ENCODE results near the gene TLE4. TPM values are rescaled to one million over a fixed set of nuclear protein-coding genes. Genes with fewer than 3 reads are reported as not detected.

TLE4 gene
- total and polyA plus RNA-seq, 2 experiments from 2014 or later: 45.8 to 72.9 TPM

DNA sequence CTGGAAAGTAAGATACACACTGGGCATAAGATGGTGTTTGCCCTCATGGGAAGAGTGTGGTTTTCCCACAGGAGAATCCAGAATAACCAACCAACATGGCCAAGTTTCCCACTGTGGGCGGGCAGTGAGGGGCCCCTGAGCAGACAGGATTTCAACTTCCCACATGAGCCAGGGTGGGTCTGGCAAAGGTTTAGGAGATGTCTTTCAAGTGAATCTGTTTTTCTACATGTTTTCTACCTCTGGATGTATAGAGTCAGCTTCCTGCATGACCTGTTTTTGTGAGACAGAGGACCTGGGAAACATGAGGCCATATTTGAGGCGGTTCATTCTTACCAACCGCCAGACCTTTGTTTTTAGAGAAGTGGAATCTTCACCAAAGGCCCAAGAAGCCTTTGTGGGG, 100.5 kb downstream of the TLE4 start:
- no peak for DNase-seq (ENCODE audit: low spot score)
- TF ChIP-seq ZNF114 (CRISPR knock-in tag; IDR thresholded peaks at IDR 0.05): no peak
- no peak for TF ChIP-seq NANOG (IDR thresholded peaks at IDR 0.05; ENCODE audit: borderline replicate concordance)
- TF ChIP-seq, protein P1, sequence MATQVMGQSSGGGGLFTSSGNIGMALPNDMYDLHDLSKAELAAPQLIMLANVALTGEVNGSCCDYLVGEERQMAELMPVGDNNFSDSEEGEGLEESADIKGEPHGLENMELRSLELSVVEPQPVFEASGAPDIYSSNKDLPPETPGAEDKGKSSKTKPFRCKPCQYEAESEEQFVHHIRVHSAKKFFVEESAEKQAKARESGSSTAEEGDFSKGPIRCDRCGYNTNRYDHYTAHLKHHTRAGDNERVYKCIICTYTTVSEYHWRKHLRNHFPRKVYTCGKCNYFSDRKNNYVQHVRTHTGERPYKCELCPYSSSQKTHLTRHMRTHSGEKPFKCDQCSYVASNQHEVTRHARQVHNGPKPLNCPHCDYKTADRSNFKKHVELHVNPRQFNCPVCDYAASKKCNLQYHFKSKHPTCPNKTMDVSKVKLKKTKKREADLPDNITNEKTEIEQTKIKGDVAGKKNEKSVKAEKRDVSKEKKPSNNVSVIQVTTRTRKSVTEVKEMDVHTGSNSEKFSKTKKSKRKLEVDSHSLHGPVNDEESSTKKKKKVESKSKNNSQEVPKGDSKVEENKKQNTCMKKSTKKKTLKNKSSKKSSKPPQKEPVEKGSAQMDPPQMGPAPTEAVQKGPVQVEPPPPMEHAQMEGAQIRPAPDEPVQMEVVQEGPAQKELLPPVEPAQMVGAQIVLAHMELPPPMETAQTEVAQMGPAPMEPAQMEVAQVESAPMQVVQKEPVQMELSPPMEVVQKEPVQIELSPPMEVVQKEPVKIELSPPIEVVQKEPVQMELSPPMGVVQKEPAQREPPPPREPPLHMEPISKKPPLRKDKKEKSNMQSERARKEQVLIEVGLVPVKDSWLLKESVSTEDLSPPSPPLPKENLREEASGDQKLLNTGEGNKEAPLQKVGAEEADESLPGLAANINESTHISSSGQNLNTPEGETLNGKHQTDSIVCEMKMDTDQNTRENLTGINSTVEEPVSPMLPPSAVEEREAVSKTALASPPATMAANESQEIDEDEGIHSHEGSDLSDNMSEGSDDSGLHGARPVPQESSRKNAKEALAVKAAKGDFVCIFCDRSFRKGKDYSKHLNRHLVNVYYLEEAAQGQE (IDR thresholded peaks at IDR 0.05; ENCODE audit: unreplicated experiment): no peak
- TF ChIP-seq, protein P2, sequence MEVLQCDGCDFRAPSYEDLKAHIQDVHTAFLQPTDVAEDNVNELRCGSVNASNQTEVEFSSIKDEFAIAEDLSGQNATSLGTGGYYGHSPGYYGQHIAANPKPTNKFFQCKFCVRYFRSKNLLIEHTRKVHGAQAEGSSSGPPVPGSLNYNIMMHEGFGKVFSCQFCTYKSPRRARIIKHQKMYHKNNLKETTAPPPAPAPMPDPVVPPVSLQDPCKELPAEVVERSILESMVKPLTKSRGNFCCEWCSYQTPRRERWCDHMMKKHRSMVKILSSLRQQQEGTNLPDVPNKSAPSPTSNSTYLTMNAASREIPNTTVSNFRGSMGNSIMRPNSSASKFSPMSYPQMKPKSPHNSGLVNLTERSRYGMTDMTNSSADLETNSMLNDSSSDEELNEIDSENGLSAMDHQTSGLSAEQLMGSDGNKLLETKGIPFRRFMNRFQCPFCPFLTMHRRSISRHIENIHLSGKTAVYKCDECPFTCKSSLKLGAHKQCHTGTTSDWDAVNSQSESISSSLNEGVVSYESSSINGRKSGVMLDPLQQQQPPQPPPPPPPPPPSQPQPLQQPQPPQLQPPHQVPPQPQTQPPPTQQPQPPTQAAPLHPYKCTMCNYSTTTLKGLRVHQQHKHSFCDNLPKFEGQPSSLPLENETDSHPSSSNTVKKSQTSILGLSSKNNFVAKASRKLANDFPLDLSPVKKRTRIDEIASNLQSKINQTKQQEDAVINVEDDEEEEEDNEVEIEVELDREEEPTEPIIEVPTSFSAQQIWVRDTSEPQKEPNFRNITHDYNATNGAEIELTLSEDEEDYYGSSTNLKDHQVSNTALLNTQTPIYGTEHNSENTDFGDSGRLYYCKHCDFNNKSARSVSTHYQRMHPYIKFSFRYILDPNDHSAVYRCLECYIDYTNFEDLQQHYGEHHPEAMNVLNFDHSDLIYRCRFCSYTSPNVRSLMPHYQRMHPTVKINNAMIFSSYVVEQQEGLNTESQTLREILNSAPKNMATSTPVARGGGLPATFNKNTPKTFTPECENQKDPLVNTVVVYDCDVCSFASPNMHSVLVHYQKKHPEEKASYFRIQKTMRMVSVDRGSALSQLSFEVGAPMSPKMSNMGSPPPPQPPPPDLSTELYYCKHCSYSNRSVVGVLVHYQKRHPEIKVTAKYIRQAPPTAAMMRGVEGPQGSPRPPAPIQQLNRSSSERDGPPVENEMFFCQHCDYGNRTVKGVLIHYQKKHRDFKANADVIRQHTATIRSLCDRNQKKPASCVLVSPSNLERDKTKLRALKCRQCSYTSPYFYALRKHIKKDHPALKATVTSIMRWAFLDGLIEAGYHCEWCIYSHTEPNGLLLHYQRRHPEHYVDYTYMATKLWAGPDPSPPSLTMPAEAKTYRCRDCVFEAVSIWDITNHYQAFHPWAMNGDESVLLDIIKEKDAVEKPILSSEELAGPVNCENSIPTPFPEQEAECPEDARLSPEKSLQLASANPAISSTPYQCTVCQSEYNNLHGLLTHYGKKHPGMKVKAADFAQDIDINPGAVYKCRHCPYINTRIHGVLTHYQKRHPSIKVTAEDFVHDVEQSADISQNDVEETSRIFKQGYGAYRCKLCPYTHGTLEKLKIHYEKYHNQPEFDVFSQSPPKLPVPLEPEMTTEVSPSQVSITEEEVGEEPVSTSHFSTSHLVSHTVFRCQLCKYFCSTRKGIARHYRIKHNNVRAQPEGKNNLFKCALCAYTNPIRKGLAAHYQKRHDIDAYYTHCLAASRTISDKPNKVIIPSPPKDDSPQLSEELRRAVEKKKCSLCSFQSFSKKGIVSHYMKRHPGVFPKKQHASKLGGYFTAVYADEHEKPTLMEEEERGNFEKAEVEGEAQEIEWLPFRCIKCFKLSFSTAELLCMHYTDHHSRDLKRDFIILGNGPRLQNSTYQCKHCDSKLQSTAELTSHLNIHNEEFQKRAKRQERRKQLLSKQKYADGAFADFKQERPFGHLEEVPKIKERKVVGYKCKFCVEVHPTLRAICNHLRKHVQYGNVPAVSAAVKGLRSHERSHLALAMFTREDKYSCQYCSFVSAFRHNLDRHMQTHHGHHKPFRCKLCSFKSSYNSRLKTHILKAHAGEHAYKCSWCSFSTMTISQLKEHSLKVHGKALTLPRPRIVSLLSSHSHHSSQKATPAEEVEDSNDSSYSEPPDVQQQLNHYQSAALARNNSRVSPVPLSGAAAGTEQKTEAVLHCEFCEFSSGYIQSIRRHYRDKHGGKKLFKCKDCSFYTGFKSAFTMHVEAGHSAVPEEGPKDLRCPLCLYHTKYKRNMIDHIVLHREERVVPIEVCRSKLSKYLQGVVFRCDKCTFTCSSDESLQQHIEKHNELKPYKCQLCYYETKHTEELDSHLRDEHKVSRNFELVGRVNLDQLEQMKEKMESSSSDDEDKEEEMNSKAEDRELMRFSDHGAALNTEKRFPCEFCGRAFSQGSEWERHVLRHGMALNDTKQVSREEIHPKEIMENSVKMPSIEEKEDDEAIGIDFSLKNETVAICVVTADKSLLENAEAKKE (CRISPR knock-in tag; IDR thresholded peaks at IDR 0.05): no peak
- TF ChIP-seq STAT1 (IDR thresholded peaks at IDR 0.05; ENCODE audit: unreplicated experiment): no peak
- H3K27me3 Mint-ChIP-seq (ENCODE audit: insufficient read depth, low read depth, poor library complexity): peaks cover 4% of the 10 kb centered on the region
- H3F3A ChIP-seq (replicated peaks; ENCODE audit: low read depth): no peaks in the 10 kb centered on the region
- no peak for ATAC-seq
- no peaks in the 10 kb centered on the region for H3K36me3 ChIP-seq (ENCODE audit: insufficient read depth)
- no peak overlapping the region for H3K4me2 ChIP-seq
- H3K79me2 ChIP-seq (replicated peaks; ENCODE audit: insufficient read depth): peaks cover 26% of the 10 kb centered on the region
- H3K27me3 ChIP-seq (ENCODE audit: insufficient read depth): no peaks in the 10 kb centered on the region
- no peak overlapping the region for H3K4me3 ChIP-seq
- no peaks in the 10 kb centered on the region for H4K20me1 ChIP-seq (replicated peaks; ENCODE audit: insufficient read depth)
- H3K36me3 Mint-ChIP-seq (ENCODE audit: low read depth): peaks cover 8% of the 10 kb centered on the region; the same call in 2 of the 3 replicates
- H3K27ac Mint-ChIP-seq: no peak overlapping the region
- H2AFZ ChIP-seq: no peak overlapping the region
- H3K9me3 Mint-ChIP-seq: no peaks in the 10 kb centered on the region
- H3K27ac ChIP-seq (ENCODE audit: low read depth): no peak overlapping the region
- H3K4me1 Mint-ChIP-seq: peaks cover 62% of the 10 kb centered on the region
- no peaks in the 10 kb centered on the region for H3K9me2 ChIP-seq (ENCODE audit: insufficient read depth)
- peaks cover 42% of the 10 kb centered on the region for H3K4me1 ChIP-seq (ENCODE audit: insufficient read depth)
- H3K4me3 Mint-ChIP-seq: no peak overlapping the region

Measured in GM23338 (cell line).